ENCODE data around the gene STAG1.
"Not testable (repeated sequence)": the region's sequence is repeated elsewhere in the genome, so short reads cannot be mapped to it uniquely, and the experiment has no call there.

Gene STAG1

DNA sequence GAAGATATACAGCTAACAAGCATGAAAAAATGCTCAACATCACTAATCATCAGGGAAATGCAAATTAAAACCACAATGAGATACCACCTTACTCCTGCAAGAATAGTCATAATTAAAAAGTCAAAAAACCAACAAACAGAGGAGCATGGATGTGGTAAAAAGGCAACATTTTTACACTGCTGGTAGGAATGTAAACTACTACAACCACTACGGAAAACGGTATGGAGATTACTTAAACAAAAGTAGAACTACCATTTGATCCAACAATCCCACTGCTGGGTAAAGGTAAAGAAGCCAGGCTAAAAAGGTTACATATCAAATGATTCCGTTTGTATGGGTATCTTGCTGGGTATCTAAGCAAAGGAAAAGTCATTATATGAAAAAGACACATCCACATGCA is 53.8 kb downstream of the STAG1 start:
- no peak for DNase-seq

GRCh38 chr3:136696797-136697196 is 55.4 kb downstream of the STAG1 start:
- DNase-seq = no peak

GRCh38 chr3:136694321-136694720 is 57.9 kb downstream of the STAG1 start:
- DNase-seq = no peak

- no peak for DNase-seq
Measured at GRCh38 chr3:136690599-136690998, 61.6 kb downstream of the STAG1 start.

DNA sequence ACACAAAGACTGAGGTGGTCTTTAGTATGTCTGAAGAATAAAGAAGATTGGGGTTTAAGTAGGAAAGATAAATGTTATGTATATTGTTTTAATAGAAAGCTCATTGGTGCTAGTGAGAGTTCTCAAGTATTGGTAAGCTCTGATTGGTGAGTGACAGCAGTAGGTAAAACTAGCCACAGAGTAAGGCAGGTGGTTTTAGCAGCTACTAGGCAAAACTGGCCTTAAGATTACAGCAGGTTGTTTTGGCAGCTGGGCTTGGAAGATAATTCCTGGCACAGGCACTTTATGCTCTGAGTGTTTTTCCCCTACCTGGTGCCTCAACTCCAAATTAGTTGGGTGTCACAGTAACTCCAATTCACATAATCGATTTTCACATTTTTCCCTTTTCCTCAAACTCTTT is 66.3 kb downstream of the STAG1 start:
- DNase-seq = no peak

- DNase-seq = no peak
Measured at GRCh38 chr3:136682740-136683312, 69.4 kb downstream of the STAG1 start.

DNA sequence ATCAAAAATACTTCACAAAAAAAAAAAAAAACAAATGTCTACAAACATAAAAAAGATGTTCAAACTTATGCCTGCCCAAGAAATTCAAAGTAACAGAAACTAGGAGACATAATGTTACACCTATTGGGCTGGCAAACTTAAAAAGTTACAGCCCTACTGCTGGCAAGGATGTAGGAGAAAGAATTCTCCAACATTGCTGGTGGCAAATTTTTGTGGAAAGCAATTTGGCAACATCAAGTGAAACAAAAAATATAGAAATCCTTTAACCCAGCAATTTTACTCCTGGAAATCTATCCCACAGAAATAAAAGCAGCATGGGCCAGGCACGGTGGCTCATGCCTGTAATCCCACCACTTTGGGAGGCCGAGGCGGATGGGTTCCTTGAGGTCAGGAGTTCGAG is 73.2 kb downstream of the STAG1 start:
- DNase-seq = no peak

GRCh38 chr3:136676009-136676408 is 76.2 kb downstream of the STAG1 start:
- DNase-seq = no peak

DNA sequence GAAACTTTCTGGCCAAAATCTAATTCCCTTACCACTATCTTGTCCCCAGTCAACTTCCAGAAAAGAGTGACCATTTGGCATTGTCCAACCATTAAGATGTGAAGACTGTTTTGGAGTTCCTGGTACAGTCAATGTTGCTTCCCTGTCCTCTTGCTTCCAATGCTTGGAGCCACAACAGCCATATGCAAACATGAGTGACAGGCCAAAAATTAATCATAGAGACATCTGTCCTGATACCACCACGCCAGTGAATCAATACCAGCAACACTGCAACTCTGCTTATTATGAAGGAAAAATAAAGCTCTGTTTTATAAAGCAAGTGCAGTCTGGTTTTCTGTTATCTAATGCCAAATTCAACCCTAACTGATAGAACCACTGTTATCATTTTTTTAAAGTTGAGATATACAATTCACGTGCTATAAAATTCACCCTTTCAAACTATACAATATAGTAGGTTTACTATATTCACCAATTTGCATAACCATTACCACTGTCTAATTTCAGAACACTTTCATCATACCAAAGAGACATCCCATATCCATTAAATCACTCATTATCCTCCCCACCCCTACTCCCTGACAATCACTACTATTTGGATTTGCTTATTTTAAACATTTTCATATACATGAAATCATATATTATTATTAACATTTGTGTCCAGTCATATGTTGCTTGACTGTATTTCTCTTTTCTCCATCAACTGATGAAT is 76.9 kb downstream of the STAG1 start:
- DNase-seq = no peak

- DNase-seq = no peak
Measured at GRCh38 chr3:136672457-136672856, 79.7 kb downstream of the STAG1 start.

DNA sequence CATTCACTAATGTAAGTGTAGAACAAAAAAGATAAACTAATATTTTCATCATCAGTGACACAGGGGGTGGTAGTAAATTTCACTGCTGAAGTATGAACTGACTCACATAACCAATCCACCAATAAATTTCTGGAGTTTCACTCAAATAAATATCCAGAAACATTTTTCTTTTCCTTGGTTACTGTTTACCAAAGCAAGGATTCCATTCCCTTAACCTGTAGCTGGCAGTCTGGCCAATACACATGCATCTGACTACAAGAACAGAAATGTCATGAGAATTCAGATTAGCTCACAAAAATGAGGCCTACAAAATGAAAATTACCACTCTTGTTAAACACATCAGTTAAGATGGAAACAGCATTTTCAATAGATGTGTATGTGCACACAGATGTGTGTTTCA is 80.3 kb downstream of the STAG1 start:
- no peak for DNase-seq

- DNase-seq = no peak
Measured at GRCh38 chr3:136670166-136670565, 82.0 kb downstream of the STAG1 start.

DNA sequence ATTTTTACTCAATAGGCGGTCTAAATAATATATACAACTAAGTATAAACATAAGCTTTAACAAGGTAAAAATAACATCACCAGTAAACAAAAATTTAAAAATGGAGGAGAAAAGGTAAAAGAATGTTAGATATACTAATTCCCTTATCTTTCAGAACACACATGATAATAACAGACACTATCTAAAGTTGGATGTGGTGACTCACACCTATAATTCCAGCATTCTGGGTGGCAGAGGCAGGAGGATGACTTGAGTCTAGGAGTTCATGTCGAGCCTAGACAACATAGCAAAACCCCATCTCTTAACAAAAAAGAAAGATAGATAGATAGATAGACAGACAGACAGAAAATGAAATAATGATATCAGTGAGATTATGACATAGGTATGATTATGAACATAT is 85.1 kb downstream of the STAG1 start:
- no peak for DNase-seq

GRCh38 chr3:136666301-136666700 is 85.9 kb downstream of the STAG1 start:
- not testable (repeated sequence) for DNase-seq

- DNase-seq = no peak
Measured at GRCh38 chr3:136664771-136665170, 87.4 kb downstream of the STAG1 start.

GRCh38 chr3:136661282-136661681 is 90.9 kb downstream of the STAG1 start:
- no peak for DNase-seq

DNA sequence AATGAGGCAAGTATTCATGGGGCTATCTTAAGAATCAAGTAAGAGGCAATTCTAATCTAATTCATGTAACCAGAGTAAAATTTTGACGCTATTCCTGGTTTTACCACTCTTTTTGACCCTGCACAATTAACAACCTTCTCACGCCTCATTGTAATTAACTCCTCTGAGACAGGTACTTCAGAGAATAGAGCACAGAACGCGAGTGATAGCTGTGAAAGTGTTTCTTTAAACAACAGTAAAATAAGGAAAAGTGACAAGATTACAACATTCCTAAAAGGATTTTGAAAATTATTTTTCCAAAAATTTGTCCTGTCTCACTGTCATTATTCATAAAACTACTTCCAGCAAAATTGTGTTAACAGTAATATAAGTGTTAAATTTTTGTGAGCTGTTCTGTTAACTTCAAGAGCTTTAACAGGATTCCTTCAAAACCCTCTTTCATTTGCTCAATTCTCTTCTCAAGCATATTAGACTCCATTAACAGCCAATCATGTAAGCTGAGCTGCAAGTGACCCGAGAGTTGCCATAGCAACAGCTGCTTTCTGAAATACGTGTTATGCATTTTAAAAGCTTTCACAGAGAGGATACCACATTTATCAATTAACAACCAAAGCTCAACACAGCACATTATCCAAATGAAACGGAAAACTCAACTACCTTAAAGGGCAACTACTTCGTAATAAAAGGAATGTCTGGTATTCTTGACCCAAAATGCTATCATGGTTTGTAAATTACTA is 93.1 kb downstream of the STAG1 start:
- DNase-seq = peak; percentile 58

GRCh38 chr3:136657526-136657925 is 94.7 kb downstream of the STAG1 start:
- DNase-seq = no peak

DNA sequence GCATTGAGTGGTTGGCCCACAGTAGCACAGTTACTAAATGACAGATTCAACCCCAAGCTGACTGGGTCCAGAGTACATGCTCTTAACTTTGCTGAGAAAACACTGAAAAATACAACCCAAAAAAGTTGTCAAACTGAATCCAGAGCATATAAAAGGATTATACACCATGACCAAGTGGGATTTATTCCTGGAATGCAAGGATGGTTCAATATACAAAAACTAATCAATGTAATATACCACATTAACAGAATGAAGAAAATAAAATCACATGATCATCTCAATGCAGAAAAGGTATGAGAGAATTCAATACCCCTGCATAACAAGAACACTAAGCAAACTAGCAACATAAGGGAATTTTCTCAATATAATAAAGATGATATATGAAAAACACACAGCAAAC is 98.5 kb downstream of the STAG1 start:
- DNase-seq = no peak

GRCh38 chr3:136651581-136651980 is 100.6 kb downstream of the STAG1 start:
- DNase-seq = no peak

- no peak for DNase-seq
Measured at GRCh38 chr3:136650461-136650860, 101.7 kb downstream of the STAG1 start.

DNA sequence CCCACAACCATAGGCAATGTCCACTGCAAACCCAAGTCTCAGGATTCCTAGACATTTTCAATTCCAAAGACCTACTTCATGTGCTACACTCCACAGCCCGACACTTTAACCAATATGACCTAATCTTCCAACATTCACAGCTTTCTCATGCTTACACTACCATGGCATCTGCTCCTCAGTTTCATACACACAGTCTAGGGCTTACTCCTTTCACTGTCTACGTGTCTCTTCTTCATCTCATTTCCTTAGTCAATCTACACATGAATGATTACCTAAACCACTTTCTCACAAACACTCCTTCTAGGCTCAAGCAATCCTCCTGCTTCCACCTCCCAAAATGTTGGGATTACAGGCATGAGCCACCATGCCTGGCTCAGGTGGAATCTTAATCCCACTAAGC is 106.3 kb downstream of the STAG1 start:
- no peak for DNase-seq

- DNase-seq = peak; percentile 10
Measured at GRCh38 chr3:136644212-136644611, 108.0 kb downstream of the STAG1 start.

DNA sequence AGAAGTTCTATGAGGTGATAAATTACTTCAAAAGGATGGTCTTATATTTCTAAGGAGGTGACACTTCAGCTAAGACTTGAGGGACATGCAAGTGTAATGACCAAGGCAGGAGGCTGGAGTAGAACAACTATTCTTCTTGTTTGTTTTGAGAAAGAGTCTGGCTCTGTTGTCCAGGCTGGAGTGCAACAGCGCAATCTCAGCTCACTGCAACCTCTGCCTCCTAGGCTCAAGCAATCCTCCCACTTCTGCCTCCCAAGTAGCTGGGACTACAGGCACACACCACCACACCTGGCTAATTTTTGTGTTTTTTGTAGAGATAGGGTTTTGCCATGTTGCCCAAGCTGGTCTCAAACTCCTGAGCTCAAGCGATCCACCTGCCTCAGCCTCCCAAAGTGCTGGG is 108.8 kb downstream of the STAG1 start:
- not testable (repeated sequence) for DNase-seq

All from NCI-H446 treated with DMSO at 0.1 percent for 48 hours (cell line).